HG03432 (cell line): Measurements from ENCODE around the gene CLSTN3.
A peak's percentile ranks its signal among the peaks of the same experiment; 100 is the strongest.

ENCODE experiments used
- ATAC-seq: cut with Tn5 transposase; IDR thresholded peaks from one replicate; pipeline ENCODE4 v1.9.1; 2021; ENCODE audit warnings: mild to moderate bottlenecking, moderate library complexity; ENCODE audit not compliant: unreplicated experiment

CLSTN3 gene

DNA sequence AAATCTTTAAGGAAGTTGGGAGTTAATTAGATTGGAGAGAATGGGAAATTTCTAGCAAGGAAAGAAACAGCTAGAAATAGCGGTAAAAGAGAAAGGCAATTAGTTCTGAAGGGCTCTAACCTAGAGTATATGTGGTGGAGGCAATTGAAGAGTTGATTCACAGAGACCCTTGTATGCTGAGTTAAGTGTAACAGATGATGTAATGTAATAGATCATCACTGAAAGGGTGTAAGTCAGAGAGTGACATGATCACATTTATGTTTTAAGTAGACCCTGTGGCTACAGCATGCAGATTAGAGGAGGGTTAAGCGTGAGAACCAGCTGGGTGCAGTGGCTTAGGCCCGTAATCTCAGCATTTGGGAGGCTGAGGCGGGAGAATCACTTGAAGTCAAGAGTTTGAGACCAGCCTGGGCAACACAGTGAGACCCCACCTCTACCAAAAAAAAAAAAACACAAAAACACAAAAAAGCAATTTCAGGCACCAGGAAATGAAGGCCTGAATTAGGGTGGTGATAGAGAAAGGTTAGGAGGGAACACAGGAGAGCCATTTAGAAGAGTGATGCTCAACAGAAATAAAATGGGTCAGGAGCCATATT is 4.4 kb upstream of the CLSTN3 start:
- ATAC-seq, result no peak

DNA sequence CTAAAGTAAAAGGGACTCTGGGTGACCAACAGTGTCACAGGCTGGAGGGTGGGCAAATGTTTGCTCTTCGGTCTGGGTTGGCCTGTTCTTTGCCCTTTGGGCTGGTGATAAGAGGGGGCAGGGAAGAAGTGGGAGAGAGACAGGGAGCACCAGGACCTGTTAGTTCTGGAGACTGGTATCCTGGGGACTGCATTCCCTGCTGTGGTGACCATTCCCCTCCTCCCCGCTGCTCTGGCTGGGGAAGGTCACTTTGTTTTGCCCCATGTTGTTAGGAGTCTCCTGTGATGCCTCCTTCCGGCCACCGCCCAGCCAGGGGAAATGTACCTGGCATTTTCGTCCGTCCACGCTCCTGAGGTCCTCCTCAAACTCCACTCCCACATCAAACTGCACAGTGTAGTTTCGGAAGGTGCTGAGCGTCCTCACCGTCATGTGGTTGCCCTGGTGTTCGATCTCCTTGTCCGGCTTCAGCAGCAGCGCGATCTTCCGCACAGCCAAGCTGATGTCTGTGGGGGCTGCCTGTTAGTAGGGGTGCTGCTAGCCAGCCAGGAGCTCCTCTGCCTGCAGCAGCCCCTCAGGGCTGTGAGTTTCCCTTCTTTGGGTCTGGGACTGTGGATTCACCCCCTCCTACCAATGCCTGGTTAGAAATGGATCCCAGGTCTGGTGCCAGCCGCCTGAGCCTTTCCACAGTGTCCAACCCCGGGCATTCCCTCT is 2.1 kb upstream of the CLSTN3 start:
- ATAC-seq, result no peak

DNA sequence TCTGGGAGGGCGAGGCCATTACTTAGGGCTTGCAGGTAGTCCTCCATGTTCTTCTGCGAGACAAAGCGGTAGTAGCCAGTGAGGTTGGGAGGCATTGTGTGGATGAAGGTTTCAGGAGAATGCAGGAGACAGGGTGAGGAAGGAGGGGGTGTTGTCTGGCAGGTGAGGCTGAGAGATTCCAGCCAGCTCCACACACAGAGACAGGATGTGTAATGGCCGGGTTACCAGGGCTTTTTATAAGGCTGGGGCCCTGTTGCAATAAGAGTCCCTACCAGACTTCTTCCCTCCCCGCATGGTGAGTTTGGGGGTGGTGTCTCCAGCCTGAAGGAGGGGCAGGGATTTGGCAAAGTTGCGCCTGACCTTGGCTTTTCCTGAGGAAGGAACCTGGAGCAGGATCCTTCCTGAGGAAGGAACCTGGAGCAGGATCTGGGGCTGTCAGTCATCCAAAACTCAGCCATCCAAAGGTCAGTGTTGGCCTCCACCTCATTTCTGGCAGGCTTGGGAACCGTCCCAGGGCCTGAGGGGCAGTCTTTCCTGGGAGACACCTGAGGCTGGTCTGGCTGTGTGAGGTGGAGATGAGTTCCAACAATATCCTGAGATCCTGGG is 1.4 kb upstream of the CLSTN3 start, which contains the start of gene RBP5:
RBP5 (minus strand) TSS at position 209 of the 606 bp plus-strand sequence; CDS start at position 95, 114 bp downstream.
- no peak for ATAC-seq

DNA sequence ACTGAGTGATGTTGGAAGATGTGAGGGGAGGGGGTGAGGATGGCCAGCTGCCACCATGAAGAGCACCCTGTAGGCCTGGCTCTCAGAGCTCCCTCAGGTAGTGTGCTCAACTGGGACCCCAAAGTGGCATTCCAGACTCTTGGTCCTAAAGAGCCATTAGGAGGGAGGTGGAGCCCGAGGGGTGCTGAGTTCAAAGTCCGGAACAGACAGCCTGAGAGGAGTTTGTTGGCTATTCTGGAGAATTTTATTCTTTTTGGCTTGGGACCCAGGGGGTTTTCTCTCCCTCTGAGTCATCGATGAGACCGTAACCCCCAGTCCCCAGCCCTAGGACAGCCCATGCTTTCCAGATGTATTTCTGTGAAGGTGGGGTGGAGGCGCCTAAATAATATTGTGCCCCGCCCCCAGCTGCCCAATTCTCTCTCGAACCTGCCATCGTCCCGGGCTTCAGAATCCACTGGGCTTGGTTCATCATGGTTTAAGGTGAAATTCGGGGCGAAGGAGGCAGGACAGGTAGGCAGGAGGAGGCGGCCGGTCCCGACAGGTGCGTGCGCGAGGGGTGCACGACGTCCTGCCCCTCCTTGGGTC is 792 bp upstream of the CLSTN3 start:
- peak; percentile 27 for ATAC-seq

DNA sequence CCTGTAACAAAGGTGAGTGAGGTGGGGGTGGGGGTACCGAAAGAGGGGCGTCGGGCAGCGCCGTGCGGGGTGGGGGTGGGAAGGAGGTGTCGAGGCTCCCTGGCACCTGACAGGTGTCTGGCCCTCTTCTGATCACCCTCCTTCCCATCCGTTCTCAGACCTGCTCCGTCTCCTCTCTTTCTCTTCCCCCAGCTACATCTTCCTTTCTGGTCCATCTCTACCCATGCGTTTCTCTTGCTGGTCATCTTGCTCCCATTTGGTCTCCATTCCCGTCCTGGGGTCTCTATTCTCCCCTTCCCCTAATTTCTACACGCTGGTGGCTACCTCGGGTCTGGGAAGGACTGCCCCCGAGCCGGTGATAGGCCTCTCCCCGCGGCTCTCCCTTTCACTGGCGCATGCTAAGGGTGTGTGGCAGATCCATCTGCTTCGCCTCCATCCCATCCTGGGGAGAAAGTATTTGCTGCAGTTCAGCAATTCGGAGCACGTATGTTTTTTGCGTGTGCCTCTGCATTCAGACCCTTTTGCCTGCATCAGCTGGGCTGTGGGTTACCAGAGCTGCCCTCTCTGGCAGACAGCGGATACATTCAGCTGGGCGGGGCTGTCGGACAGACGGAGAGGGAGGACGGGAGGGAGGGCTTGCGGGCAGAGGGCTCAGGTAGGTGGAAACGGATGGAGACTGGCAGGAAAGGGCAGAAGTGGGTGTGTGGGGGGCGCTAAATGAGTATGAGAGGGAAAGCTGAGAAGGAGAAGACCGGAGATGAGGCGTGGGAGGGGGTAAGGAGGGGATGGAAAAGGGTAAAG is 730 bp downstream of the CLSTN3 start:
- ATAC-seq, result peak; percentile 43

DNA sequence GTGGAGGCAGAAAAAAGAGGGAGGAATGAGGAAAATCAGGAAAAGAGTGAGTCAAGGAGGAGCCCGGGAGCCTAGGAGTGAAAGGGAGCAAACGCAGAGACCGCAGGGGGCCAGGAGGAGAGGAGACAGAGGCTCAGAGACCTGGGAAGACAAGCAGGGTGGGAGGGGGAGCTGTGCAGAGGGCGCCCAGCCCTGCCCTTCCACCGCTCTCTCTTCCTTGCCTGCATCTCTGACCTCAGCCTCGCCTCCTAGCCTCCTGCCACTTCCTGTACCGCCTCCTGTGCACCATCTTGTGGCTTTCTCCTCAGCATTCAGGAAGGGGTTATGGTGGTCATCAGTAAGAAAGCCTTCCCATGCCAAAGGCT is 1.3 kb downstream of the CLSTN3 start:
- ATAC-seq, result no peak

DNA sequence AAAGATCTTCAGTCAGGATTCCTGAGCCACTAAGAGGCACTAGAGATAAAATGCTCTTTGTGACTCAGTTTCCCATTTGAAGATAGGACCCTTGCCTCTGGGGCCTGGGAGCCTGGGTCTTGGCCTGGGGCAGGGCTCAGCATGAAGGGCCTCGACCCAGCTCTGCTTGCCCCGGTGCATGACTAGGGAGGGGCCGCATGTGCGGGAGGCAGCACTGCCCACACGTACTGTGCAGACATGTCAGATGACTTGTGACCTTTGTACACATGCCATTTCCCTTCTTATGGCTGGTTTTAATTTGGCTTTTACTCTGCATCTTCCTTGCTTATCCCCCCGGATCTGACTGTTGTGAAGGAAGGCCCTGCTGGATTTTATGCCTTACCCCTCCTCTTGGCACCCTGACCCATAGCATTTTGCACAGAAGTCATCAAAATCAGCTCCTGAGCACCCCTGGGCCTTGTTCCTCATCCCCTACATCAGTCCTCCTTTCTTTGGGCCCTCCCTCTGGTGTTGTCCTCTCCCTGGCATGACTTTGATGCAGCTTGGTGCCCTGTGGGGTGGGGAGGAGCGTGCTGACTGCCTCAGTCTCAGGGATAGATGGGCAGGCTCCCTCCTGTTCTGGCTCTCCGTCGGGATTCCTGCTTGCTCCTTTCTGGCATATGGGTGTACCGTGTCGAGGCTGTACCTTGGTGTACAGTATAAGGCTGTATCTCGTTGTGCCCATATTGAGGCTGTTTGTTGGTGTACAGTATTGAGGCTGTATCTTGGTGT is 4.4 kb downstream of the CLSTN3 start:
- no peak for ATAC-seq

DNA sequence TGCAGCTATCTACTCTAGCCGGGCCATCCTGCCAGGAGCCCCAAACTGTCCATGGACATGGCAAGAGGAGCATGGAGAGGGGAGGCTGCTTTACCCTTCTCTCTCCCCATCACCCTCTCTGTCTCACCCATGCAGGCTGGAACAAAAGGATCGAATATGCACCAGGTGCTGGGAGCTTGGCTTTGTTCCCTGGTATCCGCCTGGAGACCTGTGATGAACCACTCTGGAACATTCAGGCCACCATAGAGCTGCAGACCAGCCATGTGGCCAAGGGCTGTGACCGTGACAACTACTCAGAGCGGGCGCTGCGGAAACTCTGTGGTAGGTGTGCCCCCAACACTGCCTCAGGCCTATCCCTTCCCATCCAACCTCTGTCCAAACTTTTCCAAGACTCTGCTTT is 5.9 kb downstream of the CLSTN3 start:
- no peak for ATAC-seq

DNA sequence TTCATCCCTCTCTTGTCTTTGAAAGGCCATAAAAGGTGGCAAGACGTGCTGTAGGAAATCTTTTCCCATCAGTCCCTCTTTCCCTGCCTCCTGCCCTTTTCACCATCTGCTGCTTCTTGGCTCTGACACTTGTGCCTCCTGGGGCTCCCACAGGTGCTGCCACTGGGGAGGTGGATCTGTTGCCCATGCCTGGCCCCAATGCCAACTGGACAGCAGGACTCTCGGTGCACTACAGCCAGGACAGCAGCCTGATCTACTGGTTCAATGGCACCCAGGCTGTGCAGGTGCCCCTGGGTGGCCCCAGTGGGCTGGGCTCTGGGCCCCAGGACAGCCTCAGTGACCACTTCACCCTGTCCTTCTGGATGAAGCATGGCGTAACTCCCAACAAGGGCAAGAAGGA is 6.5 kb downstream of the CLSTN3 start:
- no peak for ATAC-seq

DNA sequence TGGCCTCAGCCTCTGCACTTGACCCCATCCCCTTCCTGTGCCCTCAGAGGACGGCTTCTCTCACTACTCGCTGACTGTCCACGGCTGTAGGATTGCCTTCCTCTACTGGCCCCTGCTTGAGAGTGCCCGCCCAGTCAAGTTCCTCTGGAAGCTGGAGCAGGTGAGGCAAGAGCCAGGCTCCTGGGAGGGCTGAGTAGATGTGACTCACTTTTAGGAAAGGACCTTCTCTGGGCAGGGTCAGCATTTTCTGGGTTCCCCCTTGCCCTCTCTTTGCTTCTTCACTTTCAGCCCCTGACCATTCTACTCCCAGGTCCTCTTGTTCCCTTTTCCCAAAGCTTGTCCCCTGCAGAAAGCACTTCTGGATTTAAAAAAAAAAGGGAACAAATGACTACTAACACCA is 7.7 kb downstream of the CLSTN3 start:
- no peak for ATAC-seq

DNA sequence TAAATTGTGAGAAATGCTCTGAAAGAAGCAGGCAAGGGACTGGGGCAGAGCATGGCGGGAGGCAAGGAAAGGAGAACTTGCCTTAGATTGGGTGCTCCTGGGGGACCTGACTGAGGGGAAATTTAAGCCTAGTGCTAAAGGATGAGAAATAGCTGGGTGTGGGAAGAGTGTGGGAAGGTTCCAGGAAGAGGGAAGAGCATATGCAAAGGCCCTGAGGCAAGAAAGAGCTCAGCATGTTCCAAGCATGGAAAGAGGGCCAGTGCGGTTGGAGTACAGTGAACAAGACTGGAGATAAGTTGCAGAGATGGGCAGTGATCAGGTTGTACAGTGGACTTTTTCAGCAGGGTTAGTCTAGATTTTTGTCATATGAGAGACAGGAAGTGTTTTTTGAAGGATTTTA is 9.0 kb downstream of the CLSTN3 start:
- no peak for ATAC-seq

DNA sequence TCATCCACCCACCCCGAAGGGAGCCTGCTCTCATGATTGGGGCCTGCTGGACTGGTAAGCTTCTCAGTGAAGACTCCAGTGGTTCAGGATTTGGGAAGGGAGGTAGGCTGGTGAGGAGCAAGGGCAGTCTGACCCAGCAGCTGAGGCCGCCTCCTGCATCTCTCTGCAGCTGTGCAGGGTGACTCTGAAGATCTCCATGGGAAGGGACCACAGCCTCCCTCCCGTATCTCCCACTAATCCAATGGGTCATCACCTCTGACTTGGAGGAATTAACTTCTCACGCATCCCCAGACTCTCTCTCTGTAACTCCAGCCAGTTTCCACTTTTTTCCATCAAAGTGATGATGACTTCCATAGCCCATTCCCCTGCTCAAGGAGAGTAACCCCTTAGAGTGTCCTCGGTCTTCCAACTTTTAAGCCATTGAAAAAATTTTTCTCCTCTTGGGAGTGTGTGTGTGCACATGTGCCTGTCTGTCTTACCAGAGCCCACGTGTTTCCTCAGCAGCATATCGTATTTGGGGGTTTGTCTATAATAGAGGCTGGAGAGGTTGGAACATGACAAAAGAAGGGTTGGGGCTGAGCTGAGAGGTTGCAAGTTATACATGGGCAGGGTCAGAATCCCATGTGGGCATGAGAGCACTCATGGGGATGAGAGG is 11.3 kb downstream of the CLSTN3 start:
- ATAC-seq, result no peak

DNA sequence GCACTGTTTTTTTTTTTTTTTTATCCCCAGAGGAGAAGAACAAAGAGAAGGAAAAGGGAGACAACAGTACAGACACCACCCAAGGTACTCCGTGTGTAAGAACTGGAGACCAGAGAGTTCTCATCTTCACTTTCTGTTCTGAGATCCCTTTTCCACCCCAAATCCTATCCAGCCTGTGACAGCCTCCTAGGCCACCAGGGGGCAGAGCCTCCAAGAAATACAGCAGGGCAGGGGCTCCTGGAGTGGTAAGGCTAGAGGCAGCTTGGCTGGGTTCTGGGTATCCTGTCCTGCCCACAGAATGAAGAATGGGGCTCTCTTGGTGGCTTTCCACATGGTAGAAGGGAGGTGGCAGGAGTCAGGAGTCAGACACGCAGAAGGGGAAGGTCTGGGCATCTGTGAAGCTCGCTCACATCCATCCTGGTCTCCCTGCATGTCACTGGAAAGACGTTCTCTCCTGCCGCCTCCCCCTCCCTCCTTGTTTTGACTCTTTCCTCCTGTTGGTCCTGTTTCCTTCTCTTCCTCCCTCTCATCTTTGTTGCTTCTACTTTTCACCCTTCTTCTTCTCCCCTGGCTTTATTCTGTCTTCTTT is 12.0 kb downstream of the CLSTN3 start:
- ATAC-seq, result no peak

DNA sequence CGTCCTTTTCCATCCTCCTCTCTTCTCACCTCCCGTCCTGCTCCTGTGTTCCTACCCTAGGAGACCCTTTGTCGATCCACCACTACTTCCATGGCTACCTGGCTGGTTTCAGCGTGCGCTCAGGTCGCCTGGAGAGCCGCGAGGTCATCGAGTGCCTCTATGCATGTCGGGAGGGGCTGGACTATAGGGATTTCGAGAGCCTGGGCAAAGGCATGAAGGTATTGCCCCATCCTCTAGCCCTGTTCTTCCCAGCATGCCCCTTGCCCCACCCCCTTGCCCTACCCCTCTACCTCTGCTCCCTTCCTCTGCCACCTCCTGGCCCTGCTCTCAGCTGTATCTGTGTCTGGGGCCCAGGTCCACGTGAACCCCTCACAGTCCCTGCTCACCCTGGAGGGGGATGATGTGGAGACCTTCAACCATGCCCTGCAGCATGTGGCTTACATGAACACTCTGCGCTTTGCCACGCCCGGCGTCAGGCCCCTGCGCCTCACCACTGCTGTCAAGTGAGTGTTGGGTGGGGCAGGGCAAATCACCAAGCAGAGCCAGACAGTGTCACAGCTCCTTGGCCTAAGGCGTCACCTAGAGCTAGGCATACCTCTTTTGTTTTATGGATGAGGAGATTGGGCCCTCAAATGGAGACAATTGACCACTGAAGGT is 12.8 kb downstream of the CLSTN3 start:
- ATAC-seq, result no peak

DNA sequence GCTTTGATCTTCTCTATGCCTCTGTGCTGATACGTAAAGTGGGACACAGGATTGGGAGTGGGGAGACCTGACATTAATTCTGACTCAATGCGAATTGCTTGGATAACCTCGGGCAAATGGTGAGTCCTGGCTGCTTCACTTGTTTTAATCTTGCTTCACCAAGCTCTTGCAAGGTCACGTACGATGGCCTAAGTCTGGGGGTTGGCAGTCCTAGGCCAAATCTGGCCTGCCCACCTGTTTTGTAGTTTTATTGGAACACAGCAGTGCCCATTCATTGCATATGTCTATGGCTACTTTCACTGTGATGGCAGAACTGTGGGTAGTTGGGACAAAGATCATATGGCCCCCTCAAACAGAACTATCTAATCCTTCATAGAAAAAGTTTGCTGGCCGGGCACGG is 13.4 kb downstream of the CLSTN3 start:
- ATAC-seq, result no peak

DNA sequence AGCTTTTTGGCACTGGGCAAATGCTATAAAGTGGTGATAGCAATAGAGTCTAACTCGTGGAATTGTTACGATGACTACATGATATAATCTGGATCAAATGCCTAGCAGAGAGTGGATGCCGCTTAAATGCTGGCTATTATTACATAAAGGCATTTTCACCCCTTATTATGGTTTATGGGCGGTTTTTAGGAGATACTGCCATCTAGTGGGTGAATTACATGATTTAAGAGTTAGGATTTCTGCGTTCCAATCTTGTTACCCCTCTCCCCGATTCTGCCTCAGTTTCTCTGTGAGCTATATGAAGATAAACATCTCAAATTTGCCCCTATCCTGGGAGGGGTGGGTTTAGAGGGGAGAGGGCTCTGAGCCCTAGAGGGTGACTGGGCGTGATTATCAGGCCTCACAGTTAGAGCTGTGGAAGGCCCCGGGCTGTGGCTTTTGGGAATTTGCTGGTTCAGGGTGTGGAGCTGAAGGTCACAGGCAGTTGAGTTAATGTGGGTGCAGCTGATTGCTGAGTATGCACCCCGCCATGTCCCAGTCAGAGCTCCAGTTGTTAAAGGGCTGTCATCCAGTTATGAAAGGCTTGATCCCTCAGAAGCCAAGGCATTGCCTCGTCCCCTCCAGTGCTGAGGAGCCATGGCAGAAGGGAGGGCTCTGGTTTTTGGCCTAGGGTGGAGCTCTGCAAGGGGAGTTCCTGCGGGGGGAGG is 14.4 kb downstream of the CLSTN3 start:
- ATAC-seq, result no peak

DNA sequence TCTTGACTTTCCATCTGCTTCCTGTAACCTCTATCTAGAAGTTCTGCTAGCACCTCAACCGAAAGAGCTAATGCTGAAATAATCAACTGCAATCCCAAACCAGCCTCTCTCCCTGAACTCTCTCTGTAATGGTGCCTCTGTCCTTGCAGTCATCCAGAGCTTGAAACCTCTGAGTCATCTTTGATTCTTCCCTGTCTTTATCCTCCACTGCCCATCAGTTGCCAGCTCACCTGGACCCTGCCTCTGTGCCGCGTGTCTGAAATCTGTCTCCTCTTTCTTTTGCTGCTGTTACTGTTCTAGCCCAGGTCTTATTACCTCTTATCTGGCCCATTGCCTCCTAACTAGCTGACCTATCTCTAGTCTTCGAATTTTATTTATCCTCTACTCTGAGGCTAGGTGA is 15.5 kb downstream of the CLSTN3 start:
- ATAC-seq, result no peak

DNA sequence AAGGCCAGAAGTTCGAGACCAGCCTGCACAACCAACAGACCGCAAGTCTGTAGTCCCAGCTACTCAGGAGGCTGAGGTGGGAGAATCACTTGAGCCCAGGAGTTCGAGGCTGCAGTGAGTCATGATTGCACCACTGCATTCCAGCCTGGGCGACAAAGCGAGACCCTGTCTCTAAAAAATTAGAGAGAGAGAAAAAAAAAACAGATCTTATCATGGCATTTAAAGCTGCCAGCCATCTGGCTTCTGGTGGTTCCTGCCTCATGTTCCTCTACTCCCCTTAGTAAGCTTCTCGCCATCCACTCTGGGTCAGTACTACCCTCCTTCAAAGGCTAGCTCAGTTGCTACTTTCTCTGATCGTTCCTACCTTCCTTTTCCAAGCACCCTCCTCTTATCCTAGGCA is 16.1 kb downstream of the CLSTN3 start:
- ATAC-seq, result no peak

DNA sequence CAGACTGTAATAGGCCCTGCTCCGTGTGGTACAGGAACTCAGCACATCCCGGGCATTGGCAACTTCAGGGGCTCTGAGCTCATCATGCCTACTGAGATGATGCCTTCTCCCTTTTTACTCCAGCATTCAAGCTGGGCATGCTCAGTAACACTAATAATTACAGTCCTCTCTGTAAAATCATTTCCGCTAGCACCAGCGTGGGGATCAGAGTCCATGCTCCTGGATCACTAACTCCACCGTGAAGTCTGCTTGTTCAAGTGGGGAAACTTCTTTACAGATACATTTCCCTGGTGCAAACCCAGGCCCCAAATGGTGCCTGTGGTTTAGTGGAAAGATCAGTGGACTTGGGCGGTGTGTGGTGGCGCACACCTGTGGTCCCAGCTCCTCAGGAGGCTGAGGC is 16.7 kb downstream of the CLSTN3 start:
- ATAC-seq, result no peak
